ENCODE results near the gene SLC12A4.

DNA sequence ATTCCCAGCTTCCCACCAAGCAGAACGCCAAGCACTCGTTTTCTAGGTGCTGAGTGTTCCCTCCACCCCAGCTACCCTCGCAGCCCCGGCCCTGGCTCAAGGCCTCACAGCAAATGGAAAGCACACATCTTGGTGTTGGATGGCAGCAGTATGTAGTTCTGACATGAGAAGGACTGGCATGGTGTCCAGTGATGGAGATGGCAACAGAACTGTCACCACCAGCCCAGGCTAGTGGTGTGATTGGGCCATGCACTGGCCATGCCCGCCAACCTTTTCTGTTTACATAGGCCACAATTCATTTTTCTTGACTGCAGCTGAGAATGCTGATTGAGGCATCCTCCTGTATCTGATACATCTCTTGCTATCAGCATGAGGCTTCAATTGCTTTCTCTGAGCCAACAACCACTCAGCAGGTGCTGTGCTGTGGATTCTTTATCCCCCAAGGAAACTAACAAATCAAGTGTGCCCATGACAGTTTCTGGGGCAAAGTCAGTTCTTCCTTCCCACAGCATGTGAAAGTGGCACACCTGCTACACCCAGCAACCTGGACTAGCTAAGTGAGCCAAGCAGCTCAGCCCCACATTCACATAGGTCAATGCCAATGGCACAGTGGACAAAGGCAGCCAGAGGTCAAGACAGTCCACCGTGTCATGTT lies 3.8 kb downstream of the SLC12A4 start:
- TF ChIP-seq CTCF (IDR thresholded peaks at IDR 0.05) (no peak), POLR2A (IDR thresholded peaks at IDR 0.05) (no peak), EP300 (IDR thresholded peaks at IDR 0.05) (no peak)
